Testis (tissue), 2 donors: ENCODE data around the gene ARHGAP44.

Source experiments
- CTCF ChIP-seq, 3 experiments: fragments of 450-650 bp in 2 of 3; fragments of 200-600 bp in 1 of 3; sonication (generic) in 1 of 3; IDR thresholded peaks; one replicate each; pipeline ENCODE4 v1.5.1; 2016 to 2019; ENCODE audit warnings: antibody characterized with exemption in 3 of 3, mild to moderate bottlenecking in 2 of 3, moderate library complexity in 1 of 3
- POLR2A ChIP-seq: fragments of 450-650 bp; IDR thresholded peaks from one replicate; pipeline ENCODE4 v1.6.1; 2017; ENCODE audit warnings: antibody characterized with exemption, mild to moderate bottlenecking, moderate library complexity

GRCh38 chr17:12973496-12974004 lies 184.3 kb downstream of the ARHGAP44 start:
- no peak for TF ChIP-seq CTCF (IDR thresholded peaks at IDR 0.05)
- no peak for TF ChIP-seq POLR2A
